GM23338 (cell line): ENCODE measurements around the gene IMPG2. TPM values are rescaled to one million over a fixed set of nuclear protein-coding genes. Genes with fewer than 3 reads are reported as not detected.

Experiments
- ATAC-seq: fragments of 200-7000 bp; cut with Tn5 transposase; 3 replicates; pipeline ENCODE4 v1.9.1; 2020
- DNase-seq: peaks from one replicate; pipeline ENCODE4 v3.0.0-alpha.2; 2015; ENCODE audit warnings: low spot score
- H2AFZ ChIP-seq: fragments of 200-600 bp; sonication (generic); 2 replicates; pipeline ENCODE4 v1.8.0; 2016; ENCODE audit warnings: antibody characterized with exemption, mild to moderate bottlenecking, moderate library complexity
- H3F3A ChIP-seq: fragments of 200-600 bp; sonication (generic); replicated peaks from 2 replicates; pipeline ENCODE4 v1.8.0; 2017; ENCODE audit warnings: antibody characterized with exemption, mixed run types, low read depth
- H3K27ac ChIP-seq: fragments of 200-600 bp; sonication (generic); 2 replicates; pipeline ENCODE4 v1.6.1; 2016; ENCODE audit warnings: low read depth
- H3K27me3 ChIP-seq: fragments of 200-600 bp; sonication (generic); 2 replicates; pipeline ENCODE4 v1.8.0; 2016; ENCODE audit warnings: mild to moderate bottlenecking, mixed run types, moderate library complexity; ENCODE audit not compliant: insufficient read depth
- H3K36me3 ChIP-seq: fragments of 200-600 bp; sonication (generic); 2 replicates; pipeline ENCODE4 v1.8.0; 2016; ENCODE audit warnings: mild to moderate bottlenecking; ENCODE audit not compliant: insufficient read depth
- H3K4me1 ChIP-seq: fragments of 200-600 bp; sonication (generic); 2 replicates; pipeline ENCODE4 v1.8.0; 2016; ENCODE audit warnings: mild to moderate bottlenecking, moderate library complexity; ENCODE audit not compliant: insufficient read depth
- H3K4me2 ChIP-seq: fragments of 200-600 bp; sonication (generic); 2 replicates; pipeline ENCODE4 v1.7.1; 2017; ENCODE audit warnings: mixed run types
- H3K4me3 ChIP-seq: fragments of 200-600 bp; sonication (generic); 2 replicates; pipeline ENCODE4 v1.6.1; 2016; ENCODE audit warnings: mixed run types
- H3K79me2 ChIP-seq: fragments of 200-600 bp; sonication (generic); replicated peaks from 2 replicates; pipeline ENCODE4 v1.8.0; 2017; ENCODE audit warnings: mild to moderate bottlenecking; ENCODE audit not compliant: insufficient read depth
- H3K9me2 ChIP-seq: fragments of 200-600 bp; sonication (generic); 2 replicates; pipeline ENCODE4 v1.8.0; 2017; ENCODE audit not compliant: insufficient read depth
- H4K20me1 ChIP-seq: fragments of 200-600 bp; sonication (generic); replicated peaks from 2 replicates; pipeline ENCODE4 v1.8.0; 2017; ENCODE audit warnings: mild to moderate bottlenecking; ENCODE audit not compliant: insufficient read depth
- H3K27ac Mint-ChIP-seq: 2 replicates; pipeline ENCODE4 v1.8.0; 2020; ENCODE audit warnings: inconsistent platforms, mild to moderate bottlenecking, moderate library complexity, mixed read lengths
- H3K27me3 Mint-ChIP-seq: 3 replicates; pipeline ENCODE4 v1.8.0; 2022; ENCODE audit warnings: low read depth, mild to moderate bottlenecking, moderate library complexity, mixed read lengths, inconsistent platforms; ENCODE audit not compliant: insufficient read depth, poor library complexity
- H3K36me3 Mint-ChIP-seq: 3 replicates; pipeline ENCODE4 v1.8.0; 2021; ENCODE audit warnings: low read depth, mild to moderate bottlenecking, inconsistent platforms, moderate library complexity, mixed read lengths
- H3K4me1 Mint-ChIP-seq: 3 replicates; pipeline ENCODE4 v1.8.0; 2020; ENCODE audit warnings: mild to moderate bottlenecking, inconsistent platforms, mixed read lengths
- H3K4me3 Mint-ChIP-seq: 3 replicates; pipeline ENCODE4 v1.8.0; 2021; ENCODE audit warnings: moderate library complexity, mild to moderate bottlenecking, inconsistent platforms, mixed read lengths
- H3K9me3 Mint-ChIP-seq: 3 replicates; pipeline ENCODE4 v1.8.0; 2020; ENCODE audit warnings: moderate library complexity, mild to moderate bottlenecking, inconsistent platforms, mixed read lengths
- CTCF ChIP-seq, 2 experiments: fragments of 200-600 bp in 1 of 2; sonication (generic) in 1 of 2; conservative IDR thresholded peaks; 2 replicates each; pipeline versions ENCODE4 v1.5.1 to v1.6.1; 2016 to 2017; ENCODE audit warnings: antibody characterized with exemption in 2 of 2, low read depth in 2 of 2, mild to moderate bottlenecking in 2 of 2, moderate library complexity in 1 of 2
- ETS1 ChIP-seq: IDR thresholded peaks from 2 replicates; pipeline ENCODE4 v1.6.1; 2016; ENCODE audit warnings: antibody characterized with exemption
- EZH2 ChIP-seq: fragments of 200-600 bp; sonication (generic); IDR thresholded peaks from one replicate; pipeline ENCODE4 v1.8.0; 2017; ENCODE audit warnings: antibody characterized with exemption, mild to moderate bottlenecking, low read depth; ENCODE audit not compliant: unreplicated experiment
- EZH2phosphoT487 ChIP-seq: fragments of 200-600 bp; sonication (generic); IDR thresholded peaks from one replicate; pipeline ENCODE4 v1.8.1; 2018; ENCODE audit warnings: antibody characterized with exemption; ENCODE audit not compliant: unreplicated experiment
- REST ChIP-seq: IDR thresholded peaks from one replicate; pipeline ENCODE4 v1.6.1; 2018; ENCODE audit warnings: antibody characterized with exemption; ENCODE audit not compliant: unreplicated experiment
- ZNF462 ChIP-seq: fragments of 250-450 bp; sonication (Bioruptor Pico); IDR thresholded peaks from 2 replicates; pipeline ENCODE4 v1.5.0; 2020; ENCODE audit warnings: mild to moderate bottlenecking, moderate library complexity
- polyA plus RNA-seq: library from polyadenylated mRNA; unstranded; fragments of >200 nt; fragmentation: Nextera tagmentation; extraction: Ambion mirVana; gene quantifications from 2 replicates; pipeline ENCODE4 v1.2.1, GENCODE V29; 2016
- total RNA-seq: library from RNA; depleted of rRNA; stranded (reverse); fragments of >200 nt; shearing (Covaris generic); gene quantifications from 2 replicates; pipeline ENCODE4 v1.2.3, GENCODE V29; 2014

Gene IMPG2
- total and polyA plus RNA-seq, 2 experiments from 2014 or later = not detected

- Mint-ChIP-seq H3K36me3 (no peaks in the 10 kb centered on the region), H3K27me3 (peaks cover 45% of the 10 kb centered on the region), H3K4me3 (no peak overlapping the region), H3K4me1 (peaks cover 7% of the 10 kb centered on the region; the same call in 2 of the 3 replicates), H3K9me3 (no peaks in the 10 kb centered on the region), H3K27ac (no peak overlapping the region)
- no peaks in the 10 kb centered on the region for H3K79me2 ChIP-seq
- TF ChIP-seq CTCF (conservative IDR thresholded peaks at IDR 0.05; ENCODE audit: low read depth in 2 of 2) (no peak), REST (no peak), ETS1 (no peak)
- H3K4me1 ChIP-seq = peaks cover 5% of the 10 kb centered on the region; the same call in 1 of the 2 replicates
- H3K9me2 ChIP-seq = no peaks in the 10 kb centered on the region
- H2AFZ ChIP-seq = no peak overlapping the region
- H3F3A ChIP-seq = no peaks in the 10 kb centered on the region
- no peak overlapping the region for H3K4me2 ChIP-seq
- H3K27ac ChIP-seq = no peak overlapping the region
- H3K4me3 ChIP-seq = no peak overlapping the region
- no peaks in the 10 kb centered on the region for H4K20me1 ChIP-seq
- no peak for DNase-seq
- ATAC-seq = no peak
- H3K36me3 ChIP-seq = no peaks in the 10 kb centered on the region
- H3K27me3 ChIP-seq = peaks cover 64% of the 10 kb centered on the region
Observed at GRCh38 chr3:101273608-101274007, 46.8 kb downstream of the IMPG2 start.

- DNase-seq (no peak), ATAC-seq (no peak)
- H3K27ac Mint-ChIP-seq = no peak overlapping the region
- H3K36me3 Mint-ChIP-seq = no peaks in the 10 kb centered on the region
- no peaks in the 10 kb centered on the region for H3K79me2 ChIP-seq
- no peaks in the 10 kb centered on the region for H3K9me2 ChIP-seq
- peaks cover 68% of the 10 kb centered on the region for H3K27me3 ChIP-seq
- H4K20me1 ChIP-seq = no peaks in the 10 kb centered on the region
- H3K9me3 Mint-ChIP-seq = no peaks in the 10 kb centered on the region
- H3K27ac ChIP-seq = no peak overlapping the region
- H3F3A ChIP-seq = no peaks in the 10 kb centered on the region
- no peak overlapping the region for H2AFZ ChIP-seq
- no peak overlapping the region for H3K4me3 ChIP-seq
- peaks cover 45% of the 10 kb centered on the region for H3K27me3 Mint-ChIP-seq
- H3K4me2 ChIP-seq = no peak overlapping the region
- H3K4me3 Mint-ChIP-seq = no peak overlapping the region
- peaks cover 7% of the 10 kb centered on the region; the same call in 2 of the 3 replicates for H3K4me1 Mint-ChIP-seq
- H3K4me1 ChIP-seq = peaks cover 5% of the 10 kb centered on the region; the same call in 1 of the 2 replicates
- no peaks in the 10 kb centered on the region for H3K36me3 ChIP-seq
- TF ChIP-seq EZH2 = no peak
- TF ChIP-seq ETS1 = no peak
- TF ChIP-seq ZNF462 (CRISPR knock-in tag) = no peak
- no peak for TF ChIP-seq EZH2phosphoT487
Observed at GRCh38 chr3:101273156-101273555, 47.2 kb downstream of the IMPG2 start.
